ENCODE measurements around the gene CST9. TPM values are rescaled to one million over a fixed set of nuclear protein-coding genes. Genes with fewer than 3 reads are reported as not detected.

Gene CST9
- total and polyA plus RNA-seq, 2 of the 13 experiments (the other 11 are each of a cell fraction or from before 2014, with no cell fraction given), result 0.07 TPM; not detected in 1

GRCh38 chr20:23641936-23642751, 36.4 kb upstream of the CST9 start (continued):
- peak; percentile 51 for TF ChIP-seq ZNF687 (CRISPR knock-in tag; IDR thresholded peaks at IDR 0.05)
- no peak for TF ChIP-seq USF2 (IDR thresholded peaks at IDR 0.05; ENCODE audit: low read depth, low read length)
- no peak for TF ChIP-seq USF2 (CRISPR knock-in tag; IDR thresholded peaks at IDR 0.05; ENCODE audit: borderline replicate concordance)
- TF ChIP-seq RXRB (CRISPR knock-in tag; IDR thresholded peaks at IDR 0.05; ENCODE audit: borderline replicate concordance), result peak; percentile 53; the same call in 1 of the 2 replicates
- TF ChIP-seq FOXO1 (CRISPR knock-in tag; IDR thresholded peaks at IDR 0.05), result no peak
- no peak for TF ChIP-seq RAD21 (CRISPR knock-in tag; IDR thresholded peaks at IDR 0.05)
- TF ChIP-seq ZNF460 (CRISPR knock-in tag; IDR thresholded peaks at IDR 0.05; ENCODE audit: borderline replicate concordance), result no peak
- TF ChIP-seq ZGPAT (CRISPR knock-in tag; IDR thresholded peaks at IDR 0.05), result no peak
- TF ChIP-seq ZNF331 (CRISPR knock-in tag; IDR thresholded peaks at IDR 0.05), result no peak; the same call in 1 of the 2 replicates
- TF ChIP-seq PRDM10 (CRISPR knock-in tag; IDR thresholded peaks at IDR 0.05; ENCODE audit: low read depth), result no peak
- no peak for TF ChIP-seq ZNF557 (CRISPR knock-in tag; IDR thresholded peaks at IDR 0.05)
- TF ChIP-seq SMAD3 (CRISPR knock-in tag; IDR thresholded peaks at IDR 0.05), result no peak
- TF ChIP-seq SOX6 (IDR thresholded peaks at IDR 0.05), result no peak
- peak; percentile 27; the same call in 1 of the 2 replicates for TF ChIP-seq SOX6 (CRISPR knock-in tag; IDR thresholded peaks at IDR 0.05)
- TF ChIP-seq ZNF703 (CRISPR knock-in tag; IDR thresholded peaks at IDR 0.05; ENCODE audit: borderline replicate concordance), result no peak

All from HepG2 (cell line).